Measurements from ENCODE around the gene BET1. TPM values are rescaled to one million over a fixed set of nuclear protein-coding genes. Genes with fewer than 3 reads are reported as not detected.

Gene BET1
- total RNA-seq, 1 donor from 2014 or later = 2.4 TPM

DNA sequence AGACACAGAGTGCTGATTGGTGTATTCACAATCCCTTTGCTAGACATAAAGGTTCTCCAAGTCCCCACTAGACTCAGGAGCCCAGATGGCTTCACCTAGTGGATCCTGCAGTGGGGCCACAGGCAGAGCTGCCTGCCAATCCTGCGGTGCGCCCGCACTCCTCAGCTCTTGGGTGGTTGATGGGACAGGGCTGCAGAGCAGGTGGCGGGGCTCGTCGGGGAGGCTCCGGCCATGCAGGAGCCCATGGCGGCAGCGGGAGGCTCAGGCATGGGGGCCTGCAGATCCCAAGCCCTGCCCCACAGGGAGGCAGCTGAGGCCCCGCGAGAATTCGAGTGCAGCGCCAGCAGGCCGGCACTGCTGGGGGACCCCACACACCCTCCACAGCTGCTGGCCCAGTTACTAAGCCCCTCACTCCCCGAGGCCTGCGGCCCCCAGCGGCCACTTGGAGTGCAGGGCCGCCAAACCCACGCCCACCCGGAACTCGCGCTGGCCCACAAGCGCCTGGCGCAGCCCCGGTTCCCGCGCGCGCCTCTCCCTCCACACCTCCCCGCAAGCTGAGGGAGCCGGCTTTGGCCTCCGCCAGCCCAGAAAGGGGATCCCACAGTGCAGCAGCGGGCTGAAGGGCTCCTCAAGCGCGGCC, 7.7 kb upstream of the BET1 start:
- no peak overlapping the region for H3K27ac ChIP-seq
- intact Hi-C loops (cut with DNase I) = no loop called here
- no peaks in the 10 kb centered on the region for H3K27me3 ChIP-seq
- no peaks in the 10 kb centered on the region for H3K36me3 ChIP-seq
- no peaks in the 10 kb centered on the region for H3K4me1 ChIP-seq
- TF ChIP-seq, protein P1, sequence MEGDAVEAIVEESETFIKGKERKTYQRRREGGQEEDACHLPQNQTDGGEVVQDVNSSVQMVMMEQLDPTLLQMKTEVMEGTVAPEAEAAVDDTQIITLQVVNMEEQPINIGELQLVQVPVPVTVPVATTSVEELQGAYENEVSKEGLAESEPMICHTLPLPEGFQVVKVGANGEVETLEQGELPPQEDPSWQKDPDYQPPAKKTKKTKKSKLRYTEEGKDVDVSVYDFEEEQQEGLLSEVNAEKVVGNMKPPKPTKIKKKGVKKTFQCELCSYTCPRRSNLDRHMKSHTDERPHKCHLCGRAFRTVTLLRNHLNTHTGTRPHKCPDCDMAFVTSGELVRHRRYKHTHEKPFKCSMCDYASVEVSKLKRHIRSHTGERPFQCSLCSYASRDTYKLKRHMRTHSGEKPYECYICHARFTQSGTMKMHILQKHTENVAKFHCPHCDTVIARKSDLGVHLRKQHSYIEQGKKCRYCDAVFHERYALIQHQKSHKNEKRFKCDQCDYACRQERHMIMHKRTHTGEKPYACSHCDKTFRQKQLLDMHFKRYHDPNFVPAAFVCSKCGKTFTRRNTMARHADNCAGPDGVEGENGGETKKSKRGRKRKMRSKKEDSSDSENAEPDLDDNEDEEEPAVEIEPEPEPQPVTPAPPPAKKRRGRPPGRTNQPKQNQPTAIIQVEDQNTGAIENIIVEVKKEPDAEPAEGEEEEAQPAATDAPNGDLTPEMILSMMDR (IDR thresholded peaks at IDR 0.05) = no peak
- H3K9me3 ChIP-seq = no peaks in the 10 kb centered on the region
- H3K4me3 ChIP-seq = no peak overlapping the region
- no peak for DNase-seq (ENCODE audit: low spot score in 2 of 2)

- Histone ChIP-seq H3K4me3 (no peak overlapping the region), H3K4me1 (peaks cover 0 to 3% of the 10 kb centered on the region in 2 donors), H3K9me3 (no peaks in the 10 kb centered on the region), H3K27me3 (no peaks in the 10 kb centered on the region), H3K36me3 (no peaks in the 10 kb centered on the region), H3K27ac (no peak overlapping the region)
- intact Hi-C loops (cut with DNase I) = loop anchor here (10.0 kb wide), 1 partner anchor 386 kb away; the partner anchor contains the start of gene COL1A2
- TF ChIP-seq, protein P1 (IDR thresholded peaks at IDR 0.05) = no peak
- DNase-seq (ENCODE audit: low spot score in 2 of 2) = no peak
Measured at GRCh38 chr7:94008537-94008936, 4.4 kb upstream of the BET1 start.

GRCh38 chr7:94005753-94006152, 1.6 kb upstream of the BET1 start:
- Histone ChIP-seq H3K27me3 (no peaks in the 10 kb centered on the region), H3K36me3 (no peaks in the 10 kb centered on the region), H3K9me3 (no peaks in the 10 kb centered on the region), H3K4me1 (peaks cover 0 to 3% of the 10 kb centered on the region in 2 donors), H3K27ac (no peak overlapping the region), H3K4me3 (no peak overlapping the region)
- DNase-seq (ENCODE audit: low spot score in 2 of 2) = no peak
- TF ChIP-seq, protein P1 (IDR thresholded peaks at IDR 0.05) = no peak
- intact Hi-C loops (cut with DNase I) = loop anchor here (10.0 kb wide), 1 partner anchor 389 kb away; the partner anchor contains the start of gene COL1A2

DNA sequence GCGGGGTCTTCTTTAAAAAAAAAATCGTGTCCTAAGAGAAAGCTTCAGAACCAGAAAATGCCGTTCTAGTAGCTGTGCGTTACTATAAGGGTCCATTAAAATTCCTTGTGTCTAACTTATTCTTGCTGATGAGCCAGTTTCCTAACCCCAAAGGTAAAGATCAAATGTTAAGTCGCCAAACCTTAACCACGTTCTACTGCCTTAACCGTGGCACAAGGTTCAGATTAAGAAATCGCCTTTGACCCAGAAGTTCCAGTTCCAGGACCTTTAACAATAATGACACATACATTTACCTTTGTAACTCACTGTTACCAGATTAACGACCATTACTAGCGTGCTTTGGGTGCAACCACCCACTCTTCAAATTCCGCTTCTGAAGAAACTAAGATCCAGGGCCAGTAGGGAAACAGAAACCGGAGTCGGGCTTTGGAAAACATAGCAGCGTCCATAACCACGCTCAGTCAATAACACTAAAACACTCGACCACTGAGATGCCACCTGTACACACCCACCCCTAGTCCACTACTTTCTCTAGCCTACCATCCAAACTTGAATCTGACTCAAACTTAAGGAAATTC, 620 bp downstream of the BET1 start:
- Histone ChIP-seq H3K36me3 (peaks cover under 1 to 1% of the 10 kb centered on the region in 2 donors), H3K4me3 (peak overlapping the region; percentile 81 to 94), H3K9me3 (no peaks in the 10 kb centered on the region), H3K4me1 (peaks cover 0 to 3% of the 10 kb centered on the region in 2 donors), H3K27ac (peak overlapping the region; percentile 89 to 91), H3K27me3 (no peaks in the 10 kb centered on the region)
- intact Hi-C loops (cut with DNase I) = loop anchor here (1.0 to 10.0 kb wide), 4 partner anchors 81 to 771 kb away; partner anchors contain the start of genes COL1A2 and VPS50
- TF ChIP-seq, protein P1 (IDR thresholded peaks at IDR 0.05) = no peak
- no peak for DNase-seq (ENCODE audit: low spot score in 2 of 2)

- intact Hi-C loops (cut with DNase I) = loop anchor here (5.0 to 10.0 kb wide), 3 partner anchors 181 to 769 kb away; partner anchors contain the start of genes COL1A2 and VPS50
- H3K27ac ChIP-seq = no peak overlapping the region
Measured at GRCh38 chr7:94001396-94001795, 2.8 kb downstream of the BET1 start.

More at GRCh38 chr7:94001396-94001795, 2.8 kb downstream of the BET1 start:
- H3K4me1 ChIP-seq = peaks cover 0 to 3% of the 10 kb centered on the region in 2 donors
- TF ChIP-seq, protein P1 (IDR thresholded peaks at IDR 0.05) = no peak
- no peaks in the 10 kb centered on the region for H3K27me3 ChIP-seq
- no peak for DNase-seq (ENCODE audit: low spot score in 2 of 2)
- H3K36me3 ChIP-seq = peaks cover 11 to 14% of the 10 kb centered on the region in 2 donors
- no peak overlapping the region for H3K4me3 ChIP-seq
- H3K9me3 ChIP-seq = no peaks in the 10 kb centered on the region

Measured in ascending aorta (tissue), 2 donors.